GM19452 (cell line): ENCODE data around the gene COX7A2.

Experiments
- ATAC-seq: cut with Tn5 transposase; IDR thresholded peaks from one replicate; pipeline ENCODE4 v1.9.1; 2021; ENCODE audit not compliant: unreplicated experiment

The COX7A2 gene

DNA sequence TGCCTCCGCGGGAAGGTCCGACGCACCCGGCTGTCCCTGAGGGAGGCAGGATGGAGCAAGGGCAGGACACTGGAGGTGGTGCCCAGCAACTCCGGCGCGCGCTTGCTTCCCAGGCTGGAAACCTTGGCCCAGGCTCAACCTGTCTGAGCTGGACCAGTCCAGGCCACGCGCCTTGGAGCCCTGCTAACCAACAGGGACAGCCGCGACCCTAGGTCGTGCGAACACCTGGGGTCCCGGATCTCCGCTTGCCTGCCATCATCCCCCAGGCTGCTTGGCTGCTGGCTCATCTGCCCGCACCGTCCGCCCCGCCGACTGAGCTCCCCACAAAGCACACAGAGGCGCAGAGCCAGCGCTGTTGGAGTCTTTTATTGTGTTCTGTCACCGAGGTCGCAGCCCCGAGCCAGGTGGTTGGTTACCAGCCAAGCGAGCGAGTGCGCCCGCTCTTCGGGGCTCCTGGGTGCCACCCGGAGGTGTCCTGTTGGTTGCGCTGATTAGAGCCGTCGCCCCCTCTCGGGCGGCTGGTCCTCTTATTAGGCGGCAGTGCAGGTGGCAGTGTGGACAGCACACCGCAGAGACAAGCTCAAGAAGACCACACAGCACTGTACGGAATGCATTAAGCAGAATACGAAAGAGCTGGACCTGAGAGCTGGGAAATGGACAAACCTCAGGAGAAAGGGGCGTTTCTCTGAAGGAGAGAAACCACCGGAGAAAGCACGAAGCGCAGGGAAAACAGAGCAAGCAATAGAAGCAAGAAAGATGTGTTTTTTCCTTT lies 41.5 kb downstream of the COX7A2 start:
- no peak for ATAC-seq

DNA sequence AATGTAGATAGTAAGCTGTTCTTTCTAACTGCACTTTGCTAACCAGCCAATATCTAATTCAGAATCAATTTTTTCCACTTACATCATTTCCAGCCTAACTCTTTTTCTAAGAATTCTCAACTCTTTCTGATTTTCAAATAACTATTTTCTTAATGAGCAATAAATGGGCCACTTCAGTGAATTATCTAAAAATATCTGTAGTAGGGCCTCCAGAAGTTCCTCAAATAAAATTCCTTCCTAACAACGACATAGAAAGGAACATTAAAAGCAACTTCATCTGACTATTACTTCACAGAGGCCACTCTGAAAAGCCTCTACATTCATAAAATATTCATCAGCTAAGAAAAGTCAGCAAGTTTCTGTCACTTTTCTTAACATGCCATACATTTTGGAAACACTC lies 42.6 kb downstream of the COX7A2 start:
- no peak for ATAC-seq

DNA sequence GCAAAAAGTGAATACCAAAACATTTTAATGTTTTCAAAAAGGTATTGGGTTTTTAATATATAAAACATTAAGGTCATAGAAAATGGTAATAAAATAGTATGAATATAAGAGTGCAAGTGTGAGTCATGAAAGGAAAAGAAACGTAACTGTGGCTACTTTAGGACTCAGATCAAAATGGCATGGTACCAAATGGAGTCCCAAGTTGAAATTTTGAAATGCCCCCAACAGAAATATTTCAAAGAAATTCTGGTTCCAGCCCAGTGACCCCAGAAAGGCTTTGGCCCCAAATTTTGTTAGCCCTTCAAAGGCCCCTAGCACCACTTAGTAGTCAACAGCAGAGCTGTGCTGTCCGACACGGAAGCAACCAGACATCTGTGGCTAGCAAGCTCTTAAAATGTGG lies 43.7 kb downstream of the COX7A2 start:
- ATAC-seq: no peak

DNA sequence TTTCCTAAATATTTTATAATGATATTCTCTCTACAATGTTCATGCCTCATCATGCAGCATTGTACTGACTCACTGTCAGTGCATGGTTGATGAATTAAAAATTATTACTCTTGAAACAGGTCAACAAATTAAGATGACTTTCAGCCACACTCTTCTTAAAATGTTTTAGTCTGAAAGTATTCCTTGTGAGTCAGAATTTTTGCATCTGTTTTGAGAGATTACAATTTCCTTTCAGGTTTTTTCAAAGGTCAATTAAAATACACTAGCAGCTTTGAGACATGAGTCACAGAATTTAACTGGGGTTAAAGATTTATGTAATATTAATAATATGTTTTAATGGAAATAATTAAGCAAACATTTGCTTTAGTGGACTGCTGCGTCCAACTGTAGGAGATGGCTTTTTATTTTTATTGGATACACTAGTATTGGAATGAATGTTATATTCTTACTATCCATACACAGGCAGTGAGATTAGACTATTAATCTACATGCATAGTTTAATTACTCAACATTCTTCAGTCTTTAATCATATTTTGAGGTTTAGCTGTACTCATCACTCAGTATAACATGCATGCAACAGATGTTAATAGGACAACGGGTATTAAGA lies 47.4 kb downstream of the COX7A2 start:
- no peak for ATAC-seq

DNA sequence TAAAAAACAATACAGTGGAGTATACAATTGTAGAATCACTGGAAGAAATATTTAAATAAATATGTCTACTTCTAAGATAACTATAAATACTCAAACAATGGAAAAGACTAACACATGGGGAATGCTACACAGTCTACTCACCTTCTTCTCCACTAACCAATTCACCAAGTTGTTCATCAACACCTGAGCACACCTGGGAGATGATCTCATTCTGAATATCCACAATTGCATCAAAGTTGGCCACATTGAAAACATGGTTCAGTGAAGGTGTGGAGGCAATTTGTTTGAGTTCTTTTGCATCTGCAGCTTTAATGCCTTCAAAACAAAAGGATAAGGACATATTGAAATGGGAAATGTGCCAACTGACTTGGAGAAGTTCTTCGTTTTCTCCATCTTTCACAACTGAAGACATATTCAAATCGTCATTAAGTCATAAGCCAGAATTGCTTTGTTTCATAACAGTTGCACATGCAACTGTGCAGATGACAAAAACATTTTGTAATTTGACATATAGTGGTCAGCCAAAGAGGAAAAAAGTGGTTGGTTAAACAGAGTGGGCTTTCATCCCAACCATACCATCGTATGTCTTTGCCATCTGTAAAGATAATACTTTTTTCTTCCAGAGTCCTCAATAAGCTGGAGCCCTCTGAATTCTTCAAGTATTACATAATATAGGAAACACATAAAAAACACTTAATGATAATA lies 55.2 kb downstream of the COX7A2 start:
- ATAC-seq: no peak
